DMS114 treated with DMSO at 0.1 percent for 48 hours (cell line): ENCODE data around the gene COL24A1.
"Not testable (repeated sequence)": the region's sequence is repeated elsewhere in the genome, so short reads cannot be mapped to it uniquely, and the experiment has no call there.

Experiments used
- DNase-seq: peaks from one replicate; lab custom pipeline; 2025; ENCODE audit not compliant: unreplicated experiment; lab: John Stamatoyannopoulos, UW

The COL24A1 gene

GRCh38 chr1:85998105-85998855, 158.3 kb downstream of the COL24A1 start:
- DNase-seq: no peak

GRCh38 chr1:85992791-85993190, 163.8 kb downstream of the COL24A1 start:
- no peak for DNase-seq

GRCh38 chr1:85991261-85991660, 165.3 kb downstream of the COL24A1 start:
- DNase-seq: no peak

GRCh38 chr1:85984636-85985035, 171.9 kb downstream of the COL24A1 start:
- DNase-seq: no peak

- DNase-seq: no peak
Observed at GRCh38 chr1:85983316-85983715, 173.3 kb downstream of the COL24A1 start.

GRCh38 chr1:85976516-85977205, 179.9 kb downstream of the COL24A1 start:
- DNase-seq: no peak

GRCh38 chr1:85975912-85976371, 180.6 kb downstream of the COL24A1 start:
- DNase-seq: no peak

GRCh38 chr1:85962457-85962856, 194.1 kb downstream of the COL24A1 start:
- no peak for DNase-seq

GRCh38 chr1:85957760-85958159, 198.8 kb downstream of the COL24A1 start:
- DNase-seq: no peak

- not testable (repeated sequence) for DNase-seq
Observed at GRCh38 chr1:85955218-85955617, 201.4 kb downstream of the COL24A1 start.

GRCh38 chr1:85952460-85952859, 204.1 kb downstream of the COL24A1 start:
- DNase-seq: no peak

- DNase-seq: no peak
Observed at GRCh38 chr1:85947186-85947585, 209.4 kb downstream of the COL24A1 start.

- no peak for DNase-seq
Observed at GRCh38 chr1:85943945-85944344, 212.6 kb downstream of the COL24A1 start.

- no peak for DNase-seq
Observed at GRCh38 chr1:85943526-85943925, 213.0 kb downstream of the COL24A1 start.

- no peak for DNase-seq
Observed at GRCh38 chr1:85940656-85941306, 215.8 kb downstream of the COL24A1 start.

- no peak for DNase-seq
Observed at GRCh38 chr1:85938829-85939228, 217.7 kb downstream of the COL24A1 start.

GRCh38 chr1:85936470-85936869, 220.1 kb downstream of the COL24A1 start:
- DNase-seq: no peak

- no peak for DNase-seq
Observed at GRCh38 chr1:85936057-85936456, 220.5 kb downstream of the COL24A1 start.

GRCh38 chr1:85935234-85935633, 221.3 kb downstream of the COL24A1 start:
- no peak for DNase-seq

- no peak for DNase-seq
Observed at GRCh38 chr1:85934516-85934915, 222.1 kb downstream of the COL24A1 start.

GRCh38 chr1:85933961-85934360, 222.6 kb downstream of the COL24A1 start:
- no peak for DNase-seq

GRCh38 chr1:85911742-85912141, 244.8 kb downstream of the COL24A1 start:
- peak; percentile 5 for DNase-seq
